ENCODE results near the gene STYK1.

Gene STYK1, protein sequence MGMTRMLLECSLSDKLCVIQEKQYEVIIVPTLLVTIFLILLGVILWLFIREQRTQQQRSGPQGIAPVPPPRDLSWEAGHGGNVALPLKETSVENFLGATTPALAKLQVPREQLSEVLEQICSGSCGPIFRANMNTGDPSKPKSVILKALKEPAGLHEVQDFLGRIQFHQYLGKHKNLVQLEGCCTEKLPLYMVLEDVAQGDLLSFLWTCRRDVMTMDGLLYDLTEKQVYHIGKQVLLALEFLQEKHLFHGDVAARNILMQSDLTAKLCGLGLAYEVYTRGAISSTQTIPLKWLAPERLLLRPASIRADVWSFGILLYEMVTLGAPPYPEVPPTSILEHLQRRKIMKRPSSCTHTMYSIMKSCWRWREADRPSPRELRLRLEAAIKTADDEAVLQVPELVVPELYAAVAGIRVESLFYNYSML

GRCh38 chr12:10673659-10674384 is at the start of gene STYK1:
Gene STYK1 (minus strand): TSS chr12:10674052. CDS start chr12:10634618, 39,434 bp downstream.
- Histone ChIP-seq H3K9ac (no peak within 1 kb of the TSS), H4K20me1 (ENCODE audit: insufficient read depth) (no peaks in the 10 kb centered on the region), H3K4me2 (no peak within 1 kb of the TSS), H3K27ac (no peak within 1 kb of the TSS), H3K4me3 (IDR thresholded peaks at IDR 0.05; ENCODE audit: insufficient read depth, low read depth, low read length) (no peak within 1 kb of the TSS), H3K79me2 (ENCODE audit: insufficient read depth, low read depth) (no peaks in the 10 kb centered on the region), H3K4me1 (ENCODE audit: low read depth, poor library complexity, severe bottlenecking) (no peaks in the 10 kb centered on the region), H3K27me3 (ENCODE audit: insufficient read depth, low read depth) (no peaks in the 10 kb centered on the region), H3K36me3 (ENCODE audit: insufficient read depth) (no peaks in the 10 kb centered on the region), H2AFZ (ENCODE audit: low read depth) (no peak within 1 kb of the TSS)
- TF ChIP-seq CTCF (conservative IDR thresholded peaks at IDR 0.05; ENCODE audit: low read depth, low read length) = no peak

DNA sequence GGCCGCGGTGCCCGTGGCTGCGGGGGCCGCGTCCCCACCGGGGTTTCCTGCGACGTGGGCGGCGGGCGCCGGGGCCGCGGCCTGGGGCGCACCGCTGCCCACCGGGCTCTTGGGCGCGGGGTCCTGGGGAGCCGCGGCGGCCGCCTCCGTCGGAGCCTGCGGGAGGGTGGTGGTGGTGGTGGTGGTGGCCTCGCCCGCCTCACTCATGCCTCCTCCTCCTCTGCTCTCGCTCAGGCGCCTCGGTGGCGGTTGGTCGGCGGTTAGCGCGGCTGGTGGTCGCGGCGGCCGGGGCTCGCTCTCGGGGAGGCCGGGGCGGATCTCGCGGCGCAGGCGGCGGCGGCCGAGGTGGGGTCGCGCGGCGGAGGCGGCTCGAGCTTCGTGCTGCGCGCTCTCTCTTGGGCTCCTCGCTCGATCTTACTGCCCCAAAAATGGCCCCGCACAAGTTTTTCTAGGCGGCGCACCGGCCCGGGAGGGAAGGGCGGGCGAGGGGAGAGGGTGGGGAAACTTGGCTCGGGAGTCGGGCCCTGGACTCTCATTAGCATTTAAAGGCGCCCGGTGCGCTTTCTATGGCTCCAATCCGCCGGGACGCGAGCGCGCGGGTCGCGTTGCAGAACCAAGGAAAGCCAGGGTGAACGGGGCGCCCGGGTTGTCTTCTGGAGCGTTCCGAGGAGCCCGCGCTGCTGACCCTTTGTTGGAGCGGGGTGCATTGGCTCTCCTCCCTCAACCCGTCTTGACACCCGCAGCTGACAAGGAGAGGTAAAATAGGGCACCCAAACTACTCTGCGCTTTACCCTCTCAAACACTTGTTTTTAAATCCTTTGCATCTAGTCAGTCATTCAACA is 49.3 kb upstream of the STYK1 start, which contains the start of gene YBX3:
YBX3 (minus strand) TSS at position 419 of the 842 bp plus-strand sequence; CDS start at position 207, 212 bp downstream.
- no peaks in the 10 kb centered on the region for H3K27me3 ChIP-seq (ENCODE audit: insufficient read depth, low read depth)
- no peak for TF ChIP-seq CTCF (conservative IDR thresholded peaks at IDR 0.05; ENCODE audit: low read depth, low read length)
- no peaks in the 10 kb centered on the region for H3K36me3 ChIP-seq (ENCODE audit: insufficient read depth)
- H3K4me2 ChIP-seq = peak within 1 kb of the TSS; percentile 47; the same call in 1 of the 2 replicates
- 0 out of 2 replicates have a peak, but pooled peaks cover 3% of the 10 kb centered on the region for H4K20me1 ChIP-seq (ENCODE audit: insufficient read depth)
- peaks cover 46% of the 10 kb centered on the region for H3K79me2 ChIP-seq (ENCODE audit: insufficient read depth, low read depth)
- peak within 1 kb of the TSS; percentile 87 for H3K9ac ChIP-seq
- peaks cover 23% of the 10 kb centered on the region for H3K4me1 ChIP-seq (ENCODE audit: low read depth, poor library complexity, severe bottlenecking)
- no peak within 1 kb of the TSS for H3K4me3 ChIP-seq (IDR thresholded peaks at IDR 0.05; ENCODE audit: insufficient read depth, low read depth, low read length)
- peak within 1 kb of the TSS; percentile 55 for H2AFZ ChIP-seq (ENCODE audit: low read depth)
- H3K27ac ChIP-seq = peak within 1 kb of the TSS; percentile 82

GRCh38 chr12:10722502-10722904 is 48.7 kb upstream of the STYK1 start:
- H2AFZ ChIP-seq (ENCODE audit: low read depth) = peak overlapping the region; percentile 32; the same call in 1 of the 2 replicates
- peaks cover 23% of the 10 kb centered on the region for H3K4me1 ChIP-seq (ENCODE audit: low read depth, poor library complexity, severe bottlenecking)
- peak overlapping the region; percentile 82 for H3K27ac ChIP-seq
- peak overlapping the region; percentile 87 for H3K9ac ChIP-seq
- no peaks in the 10 kb centered on the region for H3K27me3 ChIP-seq (ENCODE audit: insufficient read depth, low read depth)
- H4K20me1 ChIP-seq (ENCODE audit: insufficient read depth) = 0 out of 2 replicates have a peak, but pooled peaks cover 3% of the 10 kb centered on the region
- H3K4me3 ChIP-seq (IDR thresholded peaks at IDR 0.05; ENCODE audit: insufficient read depth, low read depth, low read length) = no peak overlapping the region
- no peaks in the 10 kb centered on the region for H3K36me3 ChIP-seq (ENCODE audit: insufficient read depth)
- no peak overlapping the region; the same call in 1 of the 2 replicates for H3K4me2 ChIP-seq
- peaks cover 51% of the 10 kb centered on the region for H3K79me2 ChIP-seq (ENCODE audit: insufficient read depth, low read depth)
- TF ChIP-seq CTCF (conservative IDR thresholded peaks at IDR 0.05; ENCODE audit: low read depth, low read length) = no peak

Measured in KMS-11 (cell line).